Measurements from ENCODE around the gene LFNG. TPM values are rescaled to one million over a fixed set of nuclear protein-coding genes. Genes with fewer than 3 reads are reported as not detected.

Gene LFNG
- total and polyA plus RNA-seq, 9 donors = 17.7 to 30.8 (median 23.1) TPM

GRCh38 chr7:2507917-2508306, 11.7 kb upstream of the LFNG start:
- WGBS (ENCODE audit: insufficient coverage) = 70% methylated on average over 5 of the region's 6 CpGs
- Histone ChIP-seq H3K9me3 (replicated peaks; ENCODE audit: control insufficient read depth, low read depth, low read length) (no peaks in the 10 kb centered on the region), H3K27me3 (ENCODE audit: control insufficient read depth, insufficient read depth, low read length) (peaks cover 7% of the 10 kb centered on the region), H3K4me1 (ENCODE audit: control insufficient read depth, insufficient read depth, low read length) (peaks cover 82% of the 10 kb centered on the region), H3K4me3 (ENCODE audit: low read length) (no peak overlapping the region), H3K36me3 (ENCODE audit: control insufficient read depth, insufficient read depth, low read length) (no peaks in the 10 kb centered on the region), H3K27ac (ENCODE audit: low read length) (peak overlapping the region; percentile 76)
- DNase-seq = no peak

GRCh38 chr7:2508327-2509215, 11.0 kb upstream of the LFNG start:
- Histone ChIP-seq H3K27ac (ENCODE audit: low read length) (peak overlapping the region; percentile 76), H3K4me1 (ENCODE audit: control insufficient read depth, insufficient read depth, low read length) (peaks cover 82% of the 10 kb centered on the region), H3K9me3 (replicated peaks; ENCODE audit: control insufficient read depth, low read depth, low read length) (no peaks in the 10 kb centered on the region), H3K4me3 (ENCODE audit: low read length) (no peak overlapping the region), H3K27me3 (ENCODE audit: control insufficient read depth, insufficient read depth, low read length) (peaks cover 7% of the 10 kb centered on the region), H3K36me3 (ENCODE audit: control insufficient read depth, insufficient read depth, low read length) (no peaks in the 10 kb centered on the region)
- peak; percentile 75 for DNase-seq
- 21% methylated on average over 41 of the region's 43 CpGs for WGBS (ENCODE audit: insufficient coverage)

- Histone ChIP-seq H3K4me3 (ENCODE audit: low read length) (no peak overlapping the region), H3K36me3 (ENCODE audit: control insufficient read depth, insufficient read depth, low read length) (no peaks in the 10 kb centered on the region), H3K4me1 (ENCODE audit: control insufficient read depth, insufficient read depth, low read length) (peaks cover 82% of the 10 kb centered on the region), H3K27me3 (ENCODE audit: control insufficient read depth, insufficient read depth, low read length) (peaks cover 7% of the 10 kb centered on the region), H3K9me3 (replicated peaks; ENCODE audit: control insufficient read depth, low read depth, low read length) (no peaks in the 10 kb centered on the region), H3K27ac (ENCODE audit: low read length) (peak overlapping the region; percentile 7)
- 60% methylated on average over 18 of the region's 23 CpGs for WGBS (ENCODE audit: insufficient coverage)
- no peak for DNase-seq
These were observed 10.2 kb upstream of the LFNG start for GRCh38 chr7:2509298-2509906.

- 84% methylated on average over 12 of the region's 13 CpGs for WGBS (ENCODE audit: insufficient coverage)
- Histone ChIP-seq H3K4me1 (ENCODE audit: control insufficient read depth, insufficient read depth, low read length) (peaks cover 83% of the 10 kb centered on the region), H3K9me3 (replicated peaks; ENCODE audit: control insufficient read depth, low read depth, low read length) (no peaks in the 10 kb centered on the region), H3K4me3 (ENCODE audit: low read length) (no peak overlapping the region), H3K36me3 (ENCODE audit: control insufficient read depth, insufficient read depth, low read length) (no peaks in the 10 kb centered on the region), H3K27me3 (ENCODE audit: control insufficient read depth, insufficient read depth, low read length) (peaks cover 7% of the 10 kb centered on the region), H3K27ac (ENCODE audit: low read length) (no peak overlapping the region)
- no peak for DNase-seq
These were observed 9.3 kb upstream of the LFNG start for GRCh38 chr7:2510130-2510776.

GRCh38 chr7:2510909-2511768, 8.4 kb upstream of the LFNG start:
- Histone ChIP-seq H3K27me3 (ENCODE audit: control insufficient read depth, insufficient read depth, low read length) (peaks cover 5% of the 10 kb centered on the region), H3K27ac (ENCODE audit: low read length) (peak overlapping the region; percentile 6)
- WGBS (ENCODE audit: insufficient coverage) = 50% methylated on average over 15 of the region's 27 CpGs

GRCh38 chr7:2511769-2512168, 7.8 kb upstream of the LFNG start:
- H3K4me3 ChIP-seq (ENCODE audit: low read length) = no peak overlapping the region
- no peaks in the 10 kb centered on the region for H3K36me3 ChIP-seq (ENCODE audit: control insufficient read depth, insufficient read depth, low read length)
- peaks cover 5% of the 10 kb centered on the region for H3K27me3 ChIP-seq (ENCODE audit: control insufficient read depth, insufficient read depth, low read length)
- H3K9me3 ChIP-seq (replicated peaks; ENCODE audit: control insufficient read depth, low read depth, low read length) = no peaks in the 10 kb centered on the region
- H3K4me1 ChIP-seq (ENCODE audit: control insufficient read depth, insufficient read depth, low read length) = peaks cover 95% of the 10 kb centered on the region
- WGBS (ENCODE audit: insufficient coverage) = 45% methylated on average over 12 of the region's 18 CpGs
- DNase-seq = no peak
- H3K27ac ChIP-seq (ENCODE audit: low read length) = no peak overlapping the region

More at GRCh38 chr7:2510909-2511768, 8.4 kb upstream of the LFNG start:
- Histone ChIP-seq H3K4me1 (ENCODE audit: control insufficient read depth, insufficient read depth, low read length) (peaks cover 89% of the 10 kb centered on the region), H3K9me3 (replicated peaks; ENCODE audit: control insufficient read depth, low read depth, low read length) (no peaks in the 10 kb centered on the region), H3K4me3 (ENCODE audit: low read length) (no peak overlapping the region), H3K36me3 (ENCODE audit: control insufficient read depth, insufficient read depth, low read length) (no peaks in the 10 kb centered on the region)
- DNase-seq = no peak

- H3K4me1 ChIP-seq (ENCODE audit: control insufficient read depth, insufficient read depth, low read length) = peaks cover 98% of the 10 kb centered on the region
- H3K9me3 ChIP-seq (replicated peaks; ENCODE audit: control insufficient read depth, low read depth, low read length) = no peaks in the 10 kb centered on the region
- no peak overlapping the region for H3K27ac ChIP-seq (ENCODE audit: low read length)
- no peaks in the 10 kb centered on the region for H3K36me3 ChIP-seq (ENCODE audit: control insufficient read depth, insufficient read depth, low read length)
- H3K27me3 ChIP-seq (ENCODE audit: control insufficient read depth, insufficient read depth, low read length) = peaks cover 5% of the 10 kb centered on the region
- DNase-seq = peak; percentile 76
- no peak overlapping the region for H3K4me3 ChIP-seq (ENCODE audit: low read length)
- WGBS (ENCODE audit: insufficient coverage) = 46% methylated on average over 10 of the region's 12 CpGs
These were observed 7.4 kb upstream of the LFNG start for GRCh38 chr7:2512179-2512661.

- peaks cover 98% of the 10 kb centered on the region for H3K4me1 ChIP-seq (ENCODE audit: control insufficient read depth, insufficient read depth, low read length)
- H3K9me3 ChIP-seq (replicated peaks; ENCODE audit: control insufficient read depth, low read depth, low read length) = no peaks in the 10 kb centered on the region
- no peak overlapping the region for H3K27ac ChIP-seq (ENCODE audit: low read length)
These were observed 6.9 kb upstream of the LFNG start for GRCh38 chr7:2512713-2513112.

GRCh38 chr7:2513702-2514101, 5.9 kb upstream of the LFNG start:
- H3K27me3 ChIP-seq (ENCODE audit: control insufficient read depth, insufficient read depth, low read length) = peaks cover 4% of the 10 kb centered on the region
- H3K27ac ChIP-seq (ENCODE audit: low read length) = peak overlapping the region; percentile 47
- H3K4me1 ChIP-seq (ENCODE audit: control insufficient read depth, insufficient read depth, low read length) = peaks cover 98% of the 10 kb centered on the region
- 60% methylated on average over 6 of the region's 7 CpGs for WGBS (ENCODE audit: insufficient coverage)
- no peak overlapping the region for H3K4me3 ChIP-seq (ENCODE audit: low read length)
- no peaks in the 10 kb centered on the region for H3K36me3 ChIP-seq (ENCODE audit: control insufficient read depth, insufficient read depth, low read length)
- DNase-seq = peak; percentile 59
- no peaks in the 10 kb centered on the region for H3K9me3 ChIP-seq (replicated peaks; ENCODE audit: control insufficient read depth, low read depth, low read length)

More at GRCh38 chr7:2512713-2513112, 6.9 kb upstream of the LFNG start:
- no peak overlapping the region for H3K4me3 ChIP-seq (ENCODE audit: low read length)
- H3K27me3 ChIP-seq (ENCODE audit: control insufficient read depth, insufficient read depth, low read length) = peaks cover 7% of the 10 kb centered on the region
- 72% methylated on average over 2 of the region's 3 CpGs for WGBS (ENCODE audit: insufficient coverage)
- H3K36me3 ChIP-seq (ENCODE audit: control insufficient read depth, insufficient read depth, low read length) = no peaks in the 10 kb centered on the region
- DNase-seq = no peak
